Mucosa of rectum (tissue), 2 donors: ENCODE data around the gene DHRS7C.
"Not testable (repeated sequence)": the region's sequence is repeated elsewhere in the genome, so short reads cannot be mapped to it uniquely, and the experiment has no call there.

Experiments used
- H3K27ac ChIP-seq, 2 donors: one replicate each; pipeline ENCODE4 v1.7.0; 2013; ENCODE audit warnings: inconsistent platforms in 2 of 2, low read depth in 2 of 2, low read length in 2 of 2
- H3K27me3 ChIP-seq, 2 donors: one replicate each; pipeline ENCODE4 v1.7.0; 2013; ENCODE audit warnings: low read length in 2 of 2; ENCODE audit not compliant: control insufficient read depth in 2 of 2, insufficient read depth in 2 of 2
- H3K36me3 ChIP-seq, 2 donors: one replicate each; pipeline ENCODE4 v1.7.0; 2013; ENCODE audit warnings: low read length in 2 of 2; ENCODE audit not compliant: control insufficient read depth in 2 of 2, insufficient read depth in 2 of 2
- H3K4me1 ChIP-seq, 2 donors: one replicate each; pipeline ENCODE4 v1.7.0; 2013; ENCODE audit warnings: low read length in 2 of 2, mild to moderate bottlenecking in 1 of 2; ENCODE audit not compliant: control insufficient read depth in 2 of 2, insufficient read depth in 2 of 2
- H3K4me3 ChIP-seq, 2 donors: one replicate each; pipeline ENCODE4 v1.7.0; 2013; ENCODE audit warnings: low read length in 2 of 2
- H3K9ac ChIP-seq, 2 donors: one replicate each; pipeline ENCODE4 v1.7.0; 2013; ENCODE audit warnings: low read length in 2 of 2, low read depth in 1 of 2, mild to moderate bottlenecking in 1 of 2
- H3K9me3 ChIP-seq, 2 donors: one replicate each; pipeline ENCODE4 v1.7.0; 2013; ENCODE audit warnings: low read length in 2 of 2; ENCODE audit not compliant: control insufficient read depth in 2 of 2
- donor health status: healthy.
- donor health status: Normal muscosa, but diverticular disease.

Gene DHRS7C

GRCh38 chr17:9790316-9790715 is 1.1 kb downstream of the DHRS7C start:
- Histone ChIP-seq H3K9ac (no peak overlapping the region), H3K27ac (no peak overlapping the region), H3K9me3 (no peaks in the 10 kb centered on the region), H3K4me1 (no peaks in the 10 kb centered on the region), H3K36me3 (no peaks in the 10 kb centered on the region), H3K4me3 (no peak overlapping the region), H3K27me3 (no peaks in the 10 kb centered on the region)

GRCh38 chr17:9788601-9789000 is 2.8 kb downstream of the DHRS7C start:
- Histone ChIP-seq H3K27me3 (no peaks in the 10 kb centered on the region), H3K9me3 (no peaks in the 10 kb centered on the region), H3K4me3 (no peak overlapping the region), H3K9ac (no peak overlapping the region), H3K4me1 (no peaks in the 10 kb centered on the region), H3K27ac (no peak overlapping the region), H3K36me3 (no peaks in the 10 kb centered on the region)

GRCh38 chr17:9784544-9784943 is 6.8 kb downstream of the DHRS7C start:
- Histone ChIP-seq H3K9me3 (no peaks in the 10 kb centered on the region), H3K27me3 (peaks cover 0 to 2% of the 10 kb centered on the region in 2 donors)

GRCh38 chr17:9783465-9783864 is 7.9 kb downstream of the DHRS7C start:
- H3K27ac ChIP-seq, H3K36me3 ChIP-seq, H3K4me3 ChIP-seq, H3K27me3 ChIP-seq, H3K9ac ChIP-seq, H3K9me3 ChIP-seq, H3K4me1 ChIP-seq: not testable (repeated sequence)

More at GRCh38 chr17:9784544-9784943, 6.8 kb downstream of the DHRS7C start:
- Histone ChIP-seq H3K4me1 (no peaks in the 10 kb centered on the region), H3K27ac (no peak overlapping the region), H3K9ac (no peak overlapping the region), H3K36me3 (no peaks in the 10 kb centered on the region), H3K4me3 (no peak overlapping the region)

- no peaks in the 10 kb centered on the region for H3K4me1 ChIP-seq
- H3K27ac ChIP-seq, result no peak overlapping the region
- no peak overlapping the region for H3K4me3 ChIP-seq
- no peak overlapping the region for H3K9ac ChIP-seq
- no peaks in the 10 kb centered on the region for H3K36me3 ChIP-seq
- no peaks in the 10 kb centered on the region for H3K9me3 ChIP-seq
- peaks cover 0 to 2% of the 10 kb centered on the region in 2 donors for H3K27me3 ChIP-seq
Measured at GRCh38 chr17:9783050-9783449, 8.3 kb downstream of the DHRS7C start.

- H3K4me1 ChIP-seq, result no peaks in the 10 kb centered on the region
- no peaks in the 10 kb centered on the region for H3K9me3 ChIP-seq
- H3K27ac ChIP-seq, result no peak overlapping the region
- H3K27me3 ChIP-seq, result peaks cover 0 to 2% of the 10 kb centered on the region in 2 donors
- H3K36me3 ChIP-seq, result no peaks in the 10 kb centered on the region
- no peak overlapping the region for H3K9ac ChIP-seq
- no peak overlapping the region for H3K4me3 ChIP-seq
Measured at GRCh38 chr17:9780552-9780951, 10.8 kb downstream of the DHRS7C start.

- H3K27me3 ChIP-seq, result peaks cover 0 to 2% of the 10 kb centered on the region in 2 donors
- H3K36me3 ChIP-seq, result no peaks in the 10 kb centered on the region
- H3K4me3 ChIP-seq, result no peak overlapping the region
- H3K9me3 ChIP-seq, result no peaks in the 10 kb centered on the region
- no peak overlapping the region for H3K27ac ChIP-seq
- no peak overlapping the region for H3K9ac ChIP-seq
- H3K4me1 ChIP-seq, result no peaks in the 10 kb centered on the region
Measured at GRCh38 chr17:9776911-9777310, 14.5 kb downstream of the DHRS7C start.

- no peaks in the 10 kb centered on the region for H3K4me1 ChIP-seq
- H3K27me3 ChIP-seq, result peaks cover 0 to 2% of the 10 kb centered on the region in 2 donors
- no peak overlapping the region for H3K9ac ChIP-seq
- no peak overlapping the region for H3K27ac ChIP-seq
- H3K9me3 ChIP-seq, result no peaks in the 10 kb centered on the region
- H3K36me3 ChIP-seq, result no peaks in the 10 kb centered on the region
- H3K4me3 ChIP-seq, result no peak overlapping the region
Measured at GRCh38 chr17:9772658-9773057, 18.7 kb downstream of the DHRS7C start.

GRCh38 chr17:9771465-9771864 is 19.9 kb downstream of the DHRS7C start:
- H3K27ac ChIP-seq, result no peak overlapping the region
- H3K4me3 ChIP-seq, result no peak overlapping the region
- no peaks in the 10 kb centered on the region for H3K9me3 ChIP-seq
- H3K4me1 ChIP-seq, result no peaks in the 10 kb centered on the region
- H3K27me3 ChIP-seq, result peaks cover 0 to 2% of the 10 kb centered on the region in 2 donors
- no peaks in the 10 kb centered on the region for H3K36me3 ChIP-seq
- no peak overlapping the region for H3K9ac ChIP-seq

- Histone ChIP-seq H3K4me3 (no peak overlapping the region), H3K27ac (no peak overlapping the region), H3K27me3 (peaks cover 0 to 2% of the 10 kb centered on the region in 2 donors), H3K36me3 (no peaks in the 10 kb centered on the region), H3K9me3 (no peaks in the 10 kb centered on the region), H3K4me1 (no peaks in the 10 kb centered on the region), H3K9ac (no peak overlapping the region)
Measured at GRCh38 chr17:9769036-9769695, 22.2 kb downstream of the DHRS7C start.
